ENCODE measurements around the gene CDH5.
A peak's percentile ranks its signal among the peaks of the same experiment; 100 is the strongest.

Gene CDH5

GRCh38 chr16:66380421-66380820 is 13.9 kb downstream of the CDH5 start:
- Histone ChIP-seq H3K27me3 (ENCODE audit: control insufficient read depth in 3 of 3, insufficient read depth in 3 of 3, low read depth in 1 of 3, low read length in 3 of 3) (peaks cover 0 to 2% (median 0%) of the 10 kb centered on the region in 3 experiments), H3K4me1 (ENCODE audit: control insufficient read depth in 2 of 2, insufficient read depth in 1 of 2, low read depth in 1 of 2, low read length in 2 of 2) (peaks cover 6 to 14% of the 10 kb centered on the region in 2 donors), H2BK120ac (ENCODE audit: low read depth, low read length) (no peak overlapping the region), H2AK5ac (ENCODE audit: low read depth, low read length) (no peak overlapping the region), H3K4me3 (ENCODE audit: low read length in 2 of 2) (no peak overlapping the region), H3K36me3 (replicated peaks in 1 of 2; ENCODE audit: control insufficient read depth in 2 of 2, insufficient read depth in 2 of 2, low read length in 2 of 2) (no peaks in the 10 kb centered on the region), H3K18ac (ENCODE audit: low read length) (no peak overlapping the region), H2BK5ac (ENCODE audit: low read length) (no peak overlapping the region), H3K14ac (ENCODE audit: low read length) (no peak overlapping the region), H4K8ac (ENCODE audit: low read depth, low read length) (no peak overlapping the region), H2BK15ac (ENCODE audit: low read length) (no peak overlapping the region), H3K79me1 (ENCODE audit: low read depth, low read length) (no peaks in the 10 kb centered on the region), H3K23ac (ENCODE audit: low read depth, low read length, poor library complexity) (no peak overlapping the region), H3K4ac (ENCODE audit: low read length) (no peak overlapping the region), H2AFZ (ENCODE audit: low read length) (no peak overlapping the region), H4K91ac (ENCODE audit: low read depth, low read length, poor library complexity) (no peak overlapping the region), H2BK12ac (ENCODE audit: low read length) (no peak overlapping the region), H3K9me3 (replicated peaks in 1 of 2; ENCODE audit: control insufficient read depth in 2 of 2, insufficient read depth in 1 of 2, low read depth in 1 of 2, low read length in 2 of 2) (no peaks in the 10 kb centered on the region), H3K4me2 (ENCODE audit: insufficient read depth, low read length, poor library complexity, severe bottlenecking) (no peak overlapping the region), H3K27ac (replicated peaks; ENCODE audit: low read length) (no peak overlapping the region), H3K9ac (ENCODE audit: low read depth, low read length, poor library complexity) (no peak overlapping the region)
- no peak for DNase-seq (ENCODE audit: low spot score)
- WGBS, 2 donors (ENCODE audit: extremely low coverage in 2 of 2, insufficient read length in 2 of 2, insufficient replicate concordance in 1 of 2) = 100% methylated on average over 2 of the region's 3 CpGs; no CpG with 5 or more reads in 1 of the 2 donors

GRCh38 chr16:66381585-66382170 is 15.2 kb downstream of the CDH5 start:
- H3K4me1 ChIP-seq (ENCODE audit: control insufficient read depth in 2 of 2, insufficient read depth in 1 of 2, low read depth in 1 of 2, low read length in 2 of 2) = peaks cover 6 to 7% of the 10 kb centered on the region in 2 donors
- no peak overlapping the region for H3K9ac ChIP-seq (ENCODE audit: low read depth, low read length, poor library complexity)
- H2BK120ac ChIP-seq (ENCODE audit: low read depth, low read length) = no peak overlapping the region
- peaks cover 0 to 2% (median 0%) of the 10 kb centered on the region in 3 experiments for H3K27me3 ChIP-seq (ENCODE audit: control insufficient read depth in 3 of 3, insufficient read depth in 3 of 3, low read depth in 1 of 3, low read length in 3 of 3)
- H4K8ac ChIP-seq (ENCODE audit: low read depth, low read length) = no peak overlapping the region
- H3K4me3 ChIP-seq (ENCODE audit: low read length in 2 of 2) = no peak overlapping the region
- no peak overlapping the region for H2AFZ ChIP-seq (ENCODE audit: low read length)
- H2BK5ac ChIP-seq (ENCODE audit: low read length) = no peak overlapping the region
- H3K36me3 ChIP-seq (replicated peaks in 1 of 2; ENCODE audit: control insufficient read depth in 2 of 2, insufficient read depth in 2 of 2, low read length in 2 of 2) = no peaks in the 10 kb centered on the region
- H3K18ac ChIP-seq (ENCODE audit: low read length) = no peak overlapping the region
- H3K79me1 ChIP-seq (ENCODE audit: low read depth, low read length) = no peaks in the 10 kb centered on the region
- no peak overlapping the region for H2BK12ac ChIP-seq (ENCODE audit: low read length)
- no peak overlapping the region for H2AK5ac ChIP-seq (ENCODE audit: low read depth, low read length)
- H2BK15ac ChIP-seq (ENCODE audit: low read length) = no peak overlapping the region
- no CpG with 5 or more reads among the region's 5 CpGs for WGBS, 2 donors (ENCODE audit: extremely low coverage in 2 of 2, insufficient read length in 2 of 2, insufficient replicate concordance in 1 of 2)
- H3K4ac ChIP-seq (ENCODE audit: low read length) = no peak overlapping the region
- DNase-seq (ENCODE audit: low spot score) = no peak
- H3K23ac ChIP-seq (ENCODE audit: low read depth, low read length, poor library complexity) = no peak overlapping the region
- no peak overlapping the region for H4K91ac ChIP-seq (ENCODE audit: low read depth, low read length, poor library complexity)
- no peaks in the 10 kb centered on the region for H3K9me3 ChIP-seq (replicated peaks in 1 of 2; ENCODE audit: control insufficient read depth in 2 of 2, insufficient read depth in 1 of 2, low read depth in 1 of 2, low read length in 2 of 2)
- H3K14ac ChIP-seq (ENCODE audit: low read length) = no peak overlapping the region
- H3K27ac ChIP-seq (replicated peaks; ENCODE audit: low read length) = no peak overlapping the region
- H3K4me2 ChIP-seq (ENCODE audit: insufficient read depth, low read length, poor library complexity, severe bottlenecking) = no peak overlapping the region

- H3K23ac ChIP-seq (ENCODE audit: low read depth, low read length, poor library complexity) = no peak overlapping the region
- H3K9me3 ChIP-seq (replicated peaks in 1 of 2; ENCODE audit: control insufficient read depth in 2 of 2, insufficient read depth in 1 of 2, low read depth in 1 of 2, low read length in 2 of 2) = no peaks in the 10 kb centered on the region
- H3K4me1 ChIP-seq (ENCODE audit: control insufficient read depth in 2 of 2, insufficient read depth in 1 of 2, low read depth in 1 of 2, low read length in 2 of 2) = peaks cover 5 to 6% of the 10 kb centered on the region in 2 donors
- H2AK5ac ChIP-seq (ENCODE audit: low read depth, low read length) = no peak overlapping the region
- no peak for DNase-seq (ENCODE audit: low spot score)
- H2AFZ ChIP-seq (ENCODE audit: low read length) = peak overlapping the region; percentile 12
- no peak overlapping the region for H4K91ac ChIP-seq (ENCODE audit: low read depth, low read length, poor library complexity)
- peak overlapping the region; percentile 17 for H3K4ac ChIP-seq (ENCODE audit: low read length)
- no peak overlapping the region for H4K8ac ChIP-seq (ENCODE audit: low read depth, low read length)
- H3K27me3 ChIP-seq (ENCODE audit: control insufficient read depth in 3 of 3, insufficient read depth in 3 of 3, low read depth in 1 of 3, low read length in 3 of 3) = peaks cover 0 to 2% (median 0%) of the 10 kb centered on the region in 3 experiments
- H3K27ac ChIP-seq (replicated peaks; ENCODE audit: low read length) = no peak overlapping the region
- H2BK12ac ChIP-seq (ENCODE audit: low read length) = no peak overlapping the region
- H3K79me1 ChIP-seq (ENCODE audit: low read depth, low read length) = no peaks in the 10 kb centered on the region
- no peak overlapping the region for H3K14ac ChIP-seq (ENCODE audit: low read length)
- H3K9ac ChIP-seq (ENCODE audit: low read depth, low read length, poor library complexity) = no peak overlapping the region
- H3K4me2 ChIP-seq (ENCODE audit: insufficient read depth, low read length, poor library complexity, severe bottlenecking) = no peak overlapping the region
- WGBS, 2 donors (ENCODE audit: extremely low coverage in 2 of 2, insufficient read length in 2 of 2, insufficient replicate concordance in 1 of 2) = no CpG with 5 or more reads among the region's 13 CpGs
- no peak overlapping the region for H2BK15ac ChIP-seq (ENCODE audit: low read length)
- no peak overlapping the region for H2BK120ac ChIP-seq (ENCODE audit: low read depth, low read length)
- no peak overlapping the region for H3K4me3 ChIP-seq (ENCODE audit: low read length in 2 of 2)
- H3K36me3 ChIP-seq (replicated peaks in 1 of 2; ENCODE audit: control insufficient read depth in 2 of 2, insufficient read depth in 2 of 2, low read length in 2 of 2) = no peaks in the 10 kb centered on the region
- peak overlapping the region; percentile 54 for H3K18ac ChIP-seq (ENCODE audit: low read length)
- no peak overlapping the region for H2BK5ac ChIP-seq (ENCODE audit: low read length)
Measured at GRCh38 chr16:66382171-66382965, 15.9 kb downstream of the CDH5 start.

GRCh38 chr16:66382966-66383299 is 16.4 kb downstream of the CDH5 start:
- no peak overlapping the region for H2BK5ac ChIP-seq (ENCODE audit: low read length)
- H3K4me2 ChIP-seq (ENCODE audit: insufficient read depth, low read length, poor library complexity, severe bottlenecking) = no peak overlapping the region
- no peak overlapping the region for H3K4me3 ChIP-seq (ENCODE audit: low read length in 2 of 2)
- no peak overlapping the region for H3K4ac ChIP-seq (ENCODE audit: low read length)
- peaks cover 0 to 2% (median 0%) of the 10 kb centered on the region in 3 experiments for H3K27me3 ChIP-seq (ENCODE audit: control insufficient read depth in 3 of 3, insufficient read depth in 3 of 3, low read depth in 1 of 3, low read length in 3 of 3)
- no peak for DNase-seq (ENCODE audit: low spot score)
- H3K36me3 ChIP-seq (replicated peaks in 1 of 2; ENCODE audit: control insufficient read depth in 2 of 2, insufficient read depth in 2 of 2, low read length in 2 of 2) = no peaks in the 10 kb centered on the region
- no peak overlapping the region for H2AK5ac ChIP-seq (ENCODE audit: low read depth, low read length)
- H3K18ac ChIP-seq (ENCODE audit: low read length) = no peak overlapping the region
- H2BK120ac ChIP-seq (ENCODE audit: low read depth, low read length) = no peak overlapping the region
- peaks cover 5 to 6% of the 10 kb centered on the region in 2 donors for H3K4me1 ChIP-seq (ENCODE audit: control insufficient read depth in 2 of 2, insufficient read depth in 1 of 2, low read depth in 1 of 2, low read length in 2 of 2)
- no peak overlapping the region for H2BK12ac ChIP-seq (ENCODE audit: low read length)
- H3K9ac ChIP-seq (ENCODE audit: low read depth, low read length, poor library complexity) = no peak overlapping the region
- no peak overlapping the region for H4K8ac ChIP-seq (ENCODE audit: low read depth, low read length)
- H2AFZ ChIP-seq (ENCODE audit: low read length) = no peak overlapping the region
- no CpG with 5 or more reads among the region's 3 CpGs for WGBS, 2 donors (ENCODE audit: extremely low coverage in 2 of 2, insufficient read length in 2 of 2, insufficient replicate concordance in 1 of 2)
- H3K27ac ChIP-seq (replicated peaks; ENCODE audit: low read length) = no peak overlapping the region
- H3K9me3 ChIP-seq (replicated peaks in 1 of 2; ENCODE audit: control insufficient read depth in 2 of 2, insufficient read depth in 1 of 2, low read depth in 1 of 2, low read length in 2 of 2) = no peaks in the 10 kb centered on the region
- no peak overlapping the region for H3K14ac ChIP-seq (ENCODE audit: low read length)
- no peaks in the 10 kb centered on the region for H3K79me1 ChIP-seq (ENCODE audit: low read depth, low read length)
- no peak overlapping the region for H2BK15ac ChIP-seq (ENCODE audit: low read length)
- no peak overlapping the region for H4K91ac ChIP-seq (ENCODE audit: low read depth, low read length, poor library complexity)
- no peak overlapping the region for H3K23ac ChIP-seq (ENCODE audit: low read depth, low read length, poor library complexity)

Measured in neuronal stem cell (in vitro differentiated cells).